ENCODE results near the gene ZKSCAN5. TPM values are rescaled to one million over a fixed set of nuclear protein-coding genes. Genes with fewer than 3 reads are reported as not detected.

The ZKSCAN5 gene
- polyA plus RNA-seq, 3 donors = 1.6 to 2.9 (median 2.2) TPM

DNA sequence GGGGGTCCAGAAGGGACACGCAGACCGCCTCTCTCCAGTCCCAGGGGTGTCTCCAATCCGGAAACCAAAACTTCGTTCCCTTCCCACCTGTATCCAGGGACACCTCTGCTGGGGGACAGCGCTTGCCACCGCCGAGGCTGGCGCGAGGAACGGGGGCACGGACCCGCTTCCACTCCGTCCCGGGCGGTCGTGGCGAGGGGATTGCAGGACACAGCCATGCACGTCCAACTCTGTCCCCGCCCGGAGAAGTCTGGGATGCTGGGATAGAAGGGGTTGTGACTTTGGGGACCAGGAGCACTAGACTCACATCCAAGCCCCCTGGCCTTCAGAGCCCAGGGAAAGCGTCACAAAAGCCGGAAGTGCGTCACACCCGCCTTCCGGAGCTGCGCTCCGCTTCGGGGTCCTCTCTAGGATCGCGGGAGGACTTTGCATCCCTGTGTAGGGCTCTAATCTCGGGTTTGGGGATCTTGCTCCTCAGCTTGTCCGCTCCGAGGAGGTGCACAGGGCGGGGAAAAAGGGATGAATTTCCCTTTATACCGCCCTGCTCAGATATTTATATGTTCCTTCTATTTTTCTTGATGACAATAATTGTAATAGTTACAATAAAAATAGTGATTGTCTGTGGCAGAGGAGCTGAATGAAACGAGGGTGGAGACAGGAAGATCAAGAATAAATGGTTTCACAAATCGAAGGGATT, 47.5 kb downstream of the ZKSCAN5 start, which contains the start of gene FAM200A:
TSS of gene FAM200A (minus strand) at position 348 of the 697 bp plus-strand sequence. CDS start 3,707 bp downstream, outside the sequence.
- peak within 1 kb of the TSS; percentile 60 to 99 (median 96) for H3K4me3 ChIP-seq (replicated peaks in 1 of 3; ENCODE audit: low read depth in 2 of 3, low read length in 3 of 3)
- DNase-seq = peak; percentile 78 to 83 (median 82)
- peaks cover 17 to 34% of the 10 kb centered on the region in 2 donors for H3K4me1 ChIP-seq (ENCODE audit: control insufficient read depth in 1 of 2, insufficient read depth in 2 of 2, low read length in 2 of 2)
- H3K36me3 ChIP-seq (replicated peaks in 1 of 2; ENCODE audit: control insufficient read depth in 1 of 2, insufficient read depth in 2 of 2, low read length in 2 of 2) = peaks cover 3 to 21% of the 10 kb centered on the region in 2 donors
- H3K9me3 ChIP-seq (replicated peaks in 1 of 2; ENCODE audit: control insufficient read depth in 1 of 2, insufficient read depth in 1 of 2, low read length in 2 of 2) = no peaks in the 10 kb centered on the region
- H3K4me3 Mint-ChIP-seq = peak within 1 kb of the TSS; percentile 85 to 92
- H3K9ac ChIP-seq (ENCODE audit: insufficient read depth, low read length, poor library complexity, severe bottlenecking) = peak within 1 kb of the TSS; percentile 90
- H2AFZ ChIP-seq (ENCODE audit: insufficient read depth, low read depth, low read length, poor library complexity, severe bottlenecking) = peak within 1 kb of the TSS; percentile 98
- no peaks in the 10 kb centered on the region for H4K20me1 ChIP-seq (ENCODE audit: insufficient read depth, low read length)
- peaks cover 32% of the 10 kb centered on the region for H3K4me1 Mint-ChIP-seq
- peak within 1 kb of the TSS; percentile 14 to 99 for H3K27ac ChIP-seq (ENCODE audit: low read depth in 1 of 2, low read length in 2 of 2)
- WGBS (ENCODE audit: insufficient coverage) = 1% methylated on average over 18 of the region's 37 CpGs
- H3K27me3 Mint-ChIP-seq (ENCODE audit: low read depth in 3 of 3) = no peaks in the 10 kb centered on the region
- TF ChIP-seq, protein P1, sequence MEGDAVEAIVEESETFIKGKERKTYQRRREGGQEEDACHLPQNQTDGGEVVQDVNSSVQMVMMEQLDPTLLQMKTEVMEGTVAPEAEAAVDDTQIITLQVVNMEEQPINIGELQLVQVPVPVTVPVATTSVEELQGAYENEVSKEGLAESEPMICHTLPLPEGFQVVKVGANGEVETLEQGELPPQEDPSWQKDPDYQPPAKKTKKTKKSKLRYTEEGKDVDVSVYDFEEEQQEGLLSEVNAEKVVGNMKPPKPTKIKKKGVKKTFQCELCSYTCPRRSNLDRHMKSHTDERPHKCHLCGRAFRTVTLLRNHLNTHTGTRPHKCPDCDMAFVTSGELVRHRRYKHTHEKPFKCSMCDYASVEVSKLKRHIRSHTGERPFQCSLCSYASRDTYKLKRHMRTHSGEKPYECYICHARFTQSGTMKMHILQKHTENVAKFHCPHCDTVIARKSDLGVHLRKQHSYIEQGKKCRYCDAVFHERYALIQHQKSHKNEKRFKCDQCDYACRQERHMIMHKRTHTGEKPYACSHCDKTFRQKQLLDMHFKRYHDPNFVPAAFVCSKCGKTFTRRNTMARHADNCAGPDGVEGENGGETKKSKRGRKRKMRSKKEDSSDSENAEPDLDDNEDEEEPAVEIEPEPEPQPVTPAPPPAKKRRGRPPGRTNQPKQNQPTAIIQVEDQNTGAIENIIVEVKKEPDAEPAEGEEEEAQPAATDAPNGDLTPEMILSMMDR (IDR thresholded peaks at IDR 0.05) = no peak
- H3K27ac Mint-ChIP-seq = peak within 1 kb of the TSS; percentile 83 to 96 (median 89)
- peaks cover 24 to 29% of the 10 kb centered on the region in 2 donors for H3K36me3 Mint-ChIP-seq
- peak within 1 kb of the TSS; percentile 94 for H3K4me2 ChIP-seq (replicated peaks; ENCODE audit: extremely low read depth, low read length, poor library complexity, severe bottlenecking)
- intact Hi-C loops (cut with micrococcal nuclease) = no loop called here
- peaks cover 34% of the 10 kb centered on the region for H3K79me2 ChIP-seq (ENCODE audit: insufficient read depth, low read length)
- no peaks in the 10 kb centered on the region for H3K27me3 ChIP-seq (ENCODE audit: control insufficient read depth in 2 of 2, insufficient read depth in 2 of 2, low read length in 2 of 2)
- peaks cover 0 to 8% (median 4%) of the 10 kb centered on the region in 7 donors for H3K9me3 Mint-ChIP-seq

DNA sequence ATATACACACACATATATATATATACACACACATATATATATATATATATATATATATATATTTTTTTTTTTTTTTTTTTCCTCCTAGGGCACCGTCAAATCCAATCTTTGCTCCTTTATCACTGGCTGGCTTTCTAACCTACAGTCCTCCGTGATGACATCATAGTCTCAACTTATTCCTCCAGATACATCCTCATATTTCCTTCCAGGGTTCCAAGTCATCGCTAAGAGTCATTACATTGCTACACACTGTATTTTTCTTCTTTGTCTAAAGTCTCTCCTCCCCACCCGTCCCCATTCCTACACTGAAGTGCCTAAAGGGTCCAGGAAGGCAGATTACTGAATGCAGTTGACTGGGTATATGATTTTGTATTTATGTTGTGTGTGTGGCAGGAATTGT, 48.6 kb downstream of the ZKSCAN5 start:
- Histone ChIP-seq H2AFZ (ENCODE audit: insufficient read depth, low read depth, low read length, poor library complexity, severe bottlenecking) (no peak overlapping the region), H4K20me1 (ENCODE audit: insufficient read depth, low read length) (no peaks in the 10 kb centered on the region), H3K9me3 (replicated peaks in 1 of 2; ENCODE audit: control insufficient read depth in 1 of 2, insufficient read depth in 1 of 2, low read length in 2 of 2) (no peaks in the 10 kb centered on the region), H3K27ac (ENCODE audit: low read depth in 1 of 2, low read length in 2 of 2) (no peak overlapping the region), H3K9ac (ENCODE audit: insufficient read depth, low read length, poor library complexity, severe bottlenecking) (no peak overlapping the region), H3K27me3 (ENCODE audit: control insufficient read depth in 2 of 2, insufficient read depth in 2 of 2, low read length in 2 of 2) (no peaks in the 10 kb centered on the region), H3K36me3 (replicated peaks in 1 of 2; ENCODE audit: control insufficient read depth in 1 of 2, insufficient read depth in 2 of 2, low read length in 2 of 2) (peaks cover 3 to 18% of the 10 kb centered on the region in 2 donors), H3K4me1 (ENCODE audit: control insufficient read depth in 1 of 2, insufficient read depth in 2 of 2, low read length in 2 of 2) (peaks cover 25 to 44% of the 10 kb centered on the region in 2 donors), H3K4me2 (replicated peaks; ENCODE audit: extremely low read depth, low read length, poor library complexity, severe bottlenecking) (no peak overlapping the region), H3K79me2 (ENCODE audit: insufficient read depth, low read length) (peaks cover 45% of the 10 kb centered on the region), H3K4me3 (replicated peaks in 1 of 3; ENCODE audit: low read depth in 2 of 3, low read length in 3 of 3) (no peak overlapping the region)
- TF ChIP-seq, protein P1 (IDR thresholded peaks at IDR 0.05) = no peak
- Mint-ChIP-seq H3K36me3 (peaks cover 26 to 27% of the 10 kb centered on the region in 2 donors), H3K9me3 (peaks cover 0 to 6% (median 3%) of the 10 kb centered on the region in 7 donors), H3K4me3 (no peak overlapping the region), H3K27me3 (ENCODE audit: low read depth in 3 of 3) (no peaks in the 10 kb centered on the region), H3K27ac (no peak overlapping the region), H3K4me1 (peaks cover 43% of the 10 kb centered on the region)
- DNase-seq = no peak
- 100% methylated on average over 2 of the region's 4 CpGs for WGBS (ENCODE audit: insufficient coverage)
- intact Hi-C loops (cut with micrococcal nuclease) = no loop called here

Measured in CD14-positive monocyte (primary cell).